H9 (cell line): ENCODE measurements around the gene ABCC11. TPM values are rescaled to one million over a fixed set of nuclear protein-coding genes. Genes with fewer than 3 reads are reported as not detected.

Experiments used
- DNase-seq: peaks from one replicate; pipeline ENCODE4 v3.0.0-alpha.2; 2017
- H2AFZ ChIP-seq: one replicate; pipeline ENCODE4 v1.6.1; 2013; ENCODE audit warnings: mild to moderate bottlenecking, low read length, control low read depth, moderate library complexity
- H2AK5ac ChIP-seq: 2 replicates; pipeline ENCODE4 v1.6.1; 2013; ENCODE audit warnings: low read length, control low read depth, mixed read lengths; ENCODE audit not compliant: insufficient read length
- H2BK120ac ChIP-seq: one replicate; pipeline ENCODE4 v1.6.1; 2013; ENCODE audit warnings: low read depth, mild to moderate bottlenecking, low read length, control low read depth, inconsistent platforms; ENCODE audit not compliant: poor library complexity, severe bottlenecking
- H2BK12ac ChIP-seq: 2 replicates; pipeline ENCODE4 v1.6.1; 2013; ENCODE audit warnings: low read length, control low read depth, mixed read lengths, low read depth; ENCODE audit not compliant: insufficient read length
- H2BK15ac ChIP-seq: 2 replicates; pipeline ENCODE4 v1.6.1; 2013; ENCODE audit warnings: low read depth, low read length, control low read depth
- H2BK20ac ChIP-seq: one replicate; pipeline ENCODE4 v1.6.1; 2013; ENCODE audit warnings: low read depth, mild to moderate bottlenecking, low read length, control low read depth, inconsistent platforms; ENCODE audit not compliant: poor library complexity, severe bottlenecking
- H2BK5ac ChIP-seq: 2 replicates; pipeline ENCODE4 v1.6.1; 2013; ENCODE audit warnings: low read length, control low read depth, mixed read lengths; ENCODE audit not compliant: insufficient read length
- H3K14ac ChIP-seq: 2 replicates; pipeline ENCODE4 v1.6.1; 2013; ENCODE audit warnings: low read length, control low read depth; ENCODE audit not compliant: insufficient read depth
- H3K18ac ChIP-seq: 2 replicates; pipeline ENCODE4 v1.6.1; 2013; ENCODE audit warnings: low read depth, mild to moderate bottlenecking, mixed read lengths, low read length, control low read depth; ENCODE audit not compliant: insufficient read length
- H3K23ac ChIP-seq: 2 replicates; pipeline ENCODE4 v1.6.1; 2013; ENCODE audit warnings: low read length, control low read depth, mixed read lengths, low read depth; ENCODE audit not compliant: insufficient read length
- H3K23me2 ChIP-seq: 2 replicates; pipeline ENCODE4 v1.6.1; 2013; ENCODE audit warnings: low read depth, mild to moderate bottlenecking, mixed read lengths, low read length, control low read depth; ENCODE audit not compliant: insufficient read length, poor library complexity, severe bottlenecking
- H3K27ac ChIP-seq: 2 replicates; pipeline ENCODE4 v1.5.1; 2013; ENCODE audit warnings: low read length, control low read depth, mixed read lengths, low read depth; ENCODE audit not compliant: insufficient read length
- H3K27me3 ChIP-seq: 2 replicates; pipeline ENCODE4 v1.6.1; 2013; ENCODE audit warnings: low read length, control low read depth, inconsistent platforms; ENCODE audit not compliant: insufficient read depth
- H3K4ac ChIP-seq: 2 replicates; pipeline ENCODE4 v1.6.1; 2013; ENCODE audit warnings: low read depth, mild to moderate bottlenecking, control low read depth, inconsistent platforms, low read length, moderate library complexity
- H3K4me1 ChIP-seq: 2 replicates; pipeline ENCODE4 v1.6.1; 2013; ENCODE audit warnings: low read length, control low read depth, inconsistent platforms; ENCODE audit not compliant: insufficient read depth
- H3K4me2 ChIP-seq: 2 replicates; pipeline ENCODE4 v1.6.1; 2013; ENCODE audit warnings: low read length, control low read depth, mixed read lengths; ENCODE audit not compliant: insufficient read length, insufficient read depth
- H3K56ac ChIP-seq: 2 replicates; pipeline ENCODE4 v1.6.1; 2013; ENCODE audit warnings: low read depth, mild to moderate bottlenecking, mixed read lengths, low read length, control low read depth; ENCODE audit not compliant: insufficient read length
- H3K79me1 ChIP-seq: 2 replicates; pipeline ENCODE4 v1.6.1; 2013; ENCODE audit warnings: low read depth, mild to moderate bottlenecking, moderate library complexity, low read length, control low read depth, inconsistent platforms; ENCODE audit not compliant: insufficient read depth, poor library complexity, severe bottlenecking
- H3K79me2 ChIP-seq: 2 replicates; pipeline ENCODE4 v1.6.1; 2013; ENCODE audit warnings: low read length, control low read depth, inconsistent platforms; ENCODE audit not compliant: insufficient read depth
- H3K9ac ChIP-seq: 2 replicates; pipeline ENCODE4 v1.6.1; 2013; ENCODE audit warnings: low read length, control low read depth, mixed read lengths; ENCODE audit not compliant: insufficient read length; ENCODE audit errors: extremely low read depth
- H3K9me3 ChIP-seq: one replicate; pipeline ENCODE4 v1.6.1; 2013; ENCODE audit warnings: low read depth, low read length, inconsistent platforms; ENCODE audit not compliant: control insufficient read depth
- H3T11ph ChIP-seq: one replicate; pipeline ENCODE4 v1.6.1; 2013; ENCODE audit warnings: mild to moderate bottlenecking, low read length, control low read depth, inconsistent platforms
- H4K20me1 ChIP-seq: one replicate; pipeline ENCODE4 v1.6.1; 2013; ENCODE audit not compliant: control insufficient read depth, insufficient read length, insufficient read depth
- H4K5ac ChIP-seq: 2 replicates; pipeline ENCODE4 v1.6.1; 2013; ENCODE audit warnings: low read depth, mild to moderate bottlenecking, mixed read lengths, low read length, control low read depth; ENCODE audit not compliant: insufficient read length
- H4K8ac ChIP-seq: replicated peaks from 2 replicates; pipeline ENCODE4 v1.6.1; 2013; ENCODE audit warnings: low read length, control low read depth, mixed read lengths, low read depth; ENCODE audit not compliant: insufficient read length
- H4K91ac ChIP-seq: 2 replicates; pipeline ENCODE4 v1.6.1; 2013; ENCODE audit warnings: low read depth, mild to moderate bottlenecking, moderate library complexity, mixed read lengths, low read length, control low read depth; ENCODE audit not compliant: insufficient read length
- H3K27ac Mint-ChIP-seq, 3 experiments: 2 replicates in 2 of 3; 3 replicates in 1 of 3; pipeline ENCODE4 v1.8.0; 2020 to 2021; ENCODE audit warnings: mixed read lengths in 3 of 3, mild to moderate bottlenecking in 1 of 3, moderate library complexity in 1 of 3
- H3K27me3 Mint-ChIP-seq: 2 replicates; pipeline ENCODE4 v1.8.0; 2021; ENCODE audit warnings: low read depth, mild to moderate bottlenecking, moderate library complexity, mixed read lengths
- H3K36me3 Mint-ChIP-seq, 3 experiments: 2 replicates in 2 of 3; 3 replicates in 1 of 3; pipeline ENCODE4 v1.8.0; 2020 to 2021; ENCODE audit warnings: low read depth in 3 of 3, mixed read lengths in 3 of 3; ENCODE audit not compliant: insufficient read depth in 1 of 3
- H3K4me1 Mint-ChIP-seq, 2 experiments: 2 replicates each; pipeline ENCODE4 v1.8.0; 2020; ENCODE audit warnings: mixed read lengths in 2 of 2
- H3K4me3 Mint-ChIP-seq, 2 experiments: 2 replicates in 1 of 2; 3 replicates in 1 of 2; pipeline ENCODE4 v1.8.0; 2020 to 2021; ENCODE audit warnings: mild to moderate bottlenecking in 2 of 2, mixed read lengths in 2 of 2, moderate library complexity in 1 of 2
- H3K9me3 Mint-ChIP-seq, 2 experiments: 2 replicates in 1 of 2; 3 replicates in 1 of 2; pipeline ENCODE4 v1.8.0; 2020; ENCODE audit warnings: mild to moderate bottlenecking in 2 of 2, mixed read lengths in 2 of 2, moderate library complexity in 1 of 2
- WGBS: extraction: QIAGEN DNeasy Blood & Tissue Kit; methylation state at CpG from one replicate; pipeline ENCODE4 v1.1.7; 2013; ENCODE audit warnings: missing lambda C conversion rate, low lambda C conversion rate, mixed read lengths; ENCODE audit not compliant: insufficient read length; ENCODE audit errors: extremely low coverage; 5-methylcytosine and 5-hydroxymethylcytosine counted together
- total RNA-seq: library from RNA; stranded (reverse); gene quantifications from 2 replicates; pipeline ENCODE4 v1.2.1, GENCODE V29; 2021
- TF ChIP-seq, protein P1 (sequence below): fragments of 200-600 bp; sonication (generic); conservative IDR thresholded peaks from 3 replicates; pipeline ENCODE4 v1.8.0; 2021; ENCODE audit warnings: antibody characterized with exemption, mild to moderate bottlenecking

The ABCC11 gene
- total RNA-seq, 1 experiment from 2014 or later = 0.33 TPM

DNA sequence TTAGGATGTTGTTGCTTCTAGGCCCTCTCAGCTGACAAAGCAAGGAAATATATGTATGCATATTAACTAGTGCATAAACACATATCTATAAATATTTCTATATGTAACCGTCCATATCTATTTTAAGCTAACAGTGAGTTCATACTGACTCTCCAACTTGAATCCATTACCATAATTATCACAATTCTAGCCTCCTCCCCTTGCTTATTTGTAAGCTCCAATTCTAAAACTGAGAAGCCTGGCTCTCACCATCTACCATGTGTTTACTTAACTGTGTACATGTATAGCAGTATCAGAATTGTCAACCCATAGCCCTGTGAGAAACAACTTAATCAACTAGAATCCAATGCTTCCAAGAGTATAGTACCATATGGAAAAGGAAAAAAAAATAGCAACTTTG is 96.6 kb downstream of the ABCC11 start:
- no peak overlapping the region for H2BK5ac ChIP-seq
- no peak overlapping the region for H3K23ac ChIP-seq
- no peak overlapping the region for H2AK5ac ChIP-seq
- H3K4me1 ChIP-seq = no peaks in the 10 kb centered on the region
- no peaks in the 10 kb centered on the region for H3K79me2 ChIP-seq
- H3K4me1 Mint-ChIP-seq = no peaks in the 10 kb centered on the region
- H3K27ac ChIP-seq = no peak overlapping the region
- H4K91ac ChIP-seq = no peak overlapping the region
- no peak overlapping the region for H3K4ac ChIP-seq
- H2BK15ac ChIP-seq = no peak overlapping the region
- no peak for DNase-seq
- no peak overlapping the region for H3K18ac ChIP-seq
- H3K79me1 ChIP-seq = no peaks in the 10 kb centered on the region
- H3K56ac ChIP-seq = no peak overlapping the region
- no peak overlapping the region for H3K4me3 Mint-ChIP-seq
- no peaks in the 10 kb centered on the region for H3K23me2 ChIP-seq
- H4K8ac ChIP-seq = no peak overlapping the region
- TF ChIP-seq, protein P1, sequence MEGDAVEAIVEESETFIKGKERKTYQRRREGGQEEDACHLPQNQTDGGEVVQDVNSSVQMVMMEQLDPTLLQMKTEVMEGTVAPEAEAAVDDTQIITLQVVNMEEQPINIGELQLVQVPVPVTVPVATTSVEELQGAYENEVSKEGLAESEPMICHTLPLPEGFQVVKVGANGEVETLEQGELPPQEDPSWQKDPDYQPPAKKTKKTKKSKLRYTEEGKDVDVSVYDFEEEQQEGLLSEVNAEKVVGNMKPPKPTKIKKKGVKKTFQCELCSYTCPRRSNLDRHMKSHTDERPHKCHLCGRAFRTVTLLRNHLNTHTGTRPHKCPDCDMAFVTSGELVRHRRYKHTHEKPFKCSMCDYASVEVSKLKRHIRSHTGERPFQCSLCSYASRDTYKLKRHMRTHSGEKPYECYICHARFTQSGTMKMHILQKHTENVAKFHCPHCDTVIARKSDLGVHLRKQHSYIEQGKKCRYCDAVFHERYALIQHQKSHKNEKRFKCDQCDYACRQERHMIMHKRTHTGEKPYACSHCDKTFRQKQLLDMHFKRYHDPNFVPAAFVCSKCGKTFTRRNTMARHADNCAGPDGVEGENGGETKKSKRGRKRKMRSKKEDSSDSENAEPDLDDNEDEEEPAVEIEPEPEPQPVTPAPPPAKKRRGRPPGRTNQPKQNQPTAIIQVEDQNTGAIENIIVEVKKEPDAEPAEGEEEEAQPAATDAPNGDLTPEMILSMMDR = no peak
- H2BK12ac ChIP-seq = no peak overlapping the region
- H4K20me1 ChIP-seq = no peaks in the 10 kb centered on the region
- no peak overlapping the region for H3T11ph ChIP-seq
- H3K27me3 ChIP-seq = no peaks in the 10 kb centered on the region
- H2BK20ac ChIP-seq = no peak overlapping the region
- no peaks in the 10 kb centered on the region for H3K36me3 Mint-ChIP-seq
- H3K27me3 Mint-ChIP-seq = peaks cover 3% of the 10 kb centered on the region; the same call in 1 of the 2 replicates
- peaks cover 6 to 7% of the 10 kb centered on the region in 2 experiments; a peak in 4 of 5 replicates for H3K9me3 Mint-ChIP-seq
- H3K9ac ChIP-seq = no peak overlapping the region
- no peak overlapping the region for H2BK120ac ChIP-seq
- no peak overlapping the region for H3K27ac Mint-ChIP-seq
- WGBS = no CpG with 5 or more reads among the region's 1 CpG
- no peak overlapping the region for H2AFZ ChIP-seq
- H3K4me2 ChIP-seq = no peak overlapping the region
- H4K5ac ChIP-seq = no peak overlapping the region
- no peak overlapping the region for H3K14ac ChIP-seq
- H3K9me3 ChIP-seq = no peaks in the 10 kb centered on the region
